ENCODE measurements around the gene KCNMA1. TPM values are rescaled to one million over a fixed set of nuclear protein-coding genes. Genes with fewer than 3 reads are reported as not detected.

KCNMA1 gene
- total and polyA plus RNA-seq, 5 donors, result 1.5 to 6.1 (median 3.3) TPM

- no peak overlapping the region for H3K27ac ChIP-seq (ENCODE audit: low read length)
- no peak overlapping the region for H3K4me3 ChIP-seq (ENCODE audit: low read length)
- intact Hi-C loops (cut with DNase I), result no loop called here
- H3K27me3 ChIP-seq (ENCODE audit: control insufficient read depth, insufficient read depth), result no peaks in the 10 kb centered on the region
- 76% methylated on average over 5 of the region's 5 CpGs for WGBS
- H3K9me3 ChIP-seq (ENCODE audit: control insufficient read depth, low read length), result no peaks in the 10 kb centered on the region
- no peaks in the 10 kb centered on the region for H3K4me1 ChIP-seq (ENCODE audit: control insufficient read depth, insufficient read depth, low read length)
- ATAC-seq (no peak), DNase-seq (no peak)
Observed at GRCh38 chr10:77630507-77630848, 7.1 kb downstream of the KCNMA1 start.

DNA sequence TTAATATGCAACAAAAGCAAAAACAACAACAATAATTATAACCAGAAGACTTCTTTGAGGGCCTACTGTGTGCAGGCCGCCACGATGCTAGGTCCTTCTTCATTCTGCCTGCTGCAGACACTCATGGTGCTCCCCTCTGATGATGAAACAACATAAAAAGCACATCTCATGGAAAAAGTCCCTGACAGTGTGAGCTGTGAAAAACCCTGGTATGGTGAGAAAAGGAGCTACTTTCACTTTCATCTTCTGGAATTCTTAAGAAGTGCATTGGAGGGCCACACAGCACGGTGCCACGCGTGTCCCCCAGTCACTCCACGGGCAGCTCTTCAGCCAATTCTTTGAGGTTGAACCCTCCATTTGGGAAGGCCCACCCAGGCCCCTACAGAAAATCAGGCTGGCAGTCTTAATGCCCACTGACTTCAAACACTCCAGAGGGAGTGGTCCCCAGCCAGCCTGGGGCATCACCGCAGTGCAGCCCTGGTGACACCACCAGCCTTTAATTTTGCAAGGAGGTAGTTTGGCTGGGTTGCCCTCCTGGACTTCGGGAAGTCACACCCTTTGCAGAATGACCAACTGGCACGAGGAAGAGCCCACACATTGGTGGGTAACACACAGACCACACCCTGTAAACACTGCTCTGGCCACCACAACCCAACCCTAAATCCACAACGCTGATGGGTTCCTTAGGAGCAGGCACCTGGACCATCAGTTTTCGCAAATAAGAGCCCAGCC lies 7.7 kb downstream of the KCNMA1 start:
- Histone ChIP-seq H3K9me3 (ENCODE audit: control insufficient read depth, low read length) (no peaks in the 10 kb centered on the region), H3K27ac (ENCODE audit: low read length) (no peak overlapping the region), H3K4me3 (ENCODE audit: low read length) (no peak overlapping the region), H3K4me1 (ENCODE audit: control insufficient read depth, insufficient read depth, low read length) (no peaks in the 10 kb centered on the region), H3K27me3 (ENCODE audit: control insufficient read depth, insufficient read depth) (no peaks in the 10 kb centered on the region)
- WGBS, result 84% methylated on average over 11 of the region's 11 CpGs
- no peak for DNase-seq
- ATAC-seq, result no peak
- intact Hi-C loops (cut with DNase I), result no loop called here

DNA sequence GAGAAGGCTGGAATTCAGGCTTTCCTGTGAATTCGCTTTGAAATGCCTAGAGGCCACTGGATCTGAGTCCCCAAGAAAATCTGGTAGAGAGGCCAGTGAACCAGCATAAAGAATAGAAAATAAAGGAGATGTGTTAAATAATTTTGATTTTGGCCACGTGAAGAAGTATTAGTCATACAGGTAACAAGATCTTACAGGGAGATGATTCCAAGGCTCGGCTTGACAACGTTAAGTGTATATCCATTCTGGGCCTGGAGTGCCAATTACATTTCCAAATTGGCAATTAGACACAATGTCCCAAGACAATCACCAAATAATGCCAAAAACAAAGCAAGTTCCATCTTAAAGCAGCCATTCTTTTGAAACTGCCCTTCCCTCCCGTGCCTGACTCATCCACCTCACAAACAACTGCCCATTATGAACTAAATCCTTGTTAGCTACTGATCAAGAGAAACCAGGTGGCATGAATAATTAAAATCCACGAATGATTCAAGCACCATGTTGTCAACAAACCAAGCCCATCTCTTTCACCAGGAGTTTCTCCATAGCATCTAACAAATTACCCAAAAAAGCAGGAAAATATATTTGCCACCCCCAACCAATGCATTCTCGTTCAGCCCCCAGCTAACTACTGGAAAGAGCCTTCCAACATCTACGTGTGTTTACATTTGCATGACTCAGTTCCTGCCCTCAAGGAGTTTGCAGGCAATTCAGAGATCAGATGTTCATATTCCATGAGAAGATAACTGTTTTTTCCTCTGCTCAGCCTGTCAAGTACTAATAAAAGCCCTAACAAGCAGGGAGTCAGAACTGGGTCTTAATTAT lies 8.5 kb downstream of the KCNMA1 start:
- ATAC-seq (no peak), DNase-seq (no peak)
- no peak overlapping the region for H3K27ac ChIP-seq (ENCODE audit: low read length)
- no peaks in the 10 kb centered on the region for H3K4me1 ChIP-seq (ENCODE audit: control insufficient read depth, insufficient read depth, low read length)
- 80% methylated on average over 8 of the region's 8 CpGs for WGBS
- H3K9me3 ChIP-seq (ENCODE audit: control insufficient read depth, low read length), result no peaks in the 10 kb centered on the region
- no peaks in the 10 kb centered on the region for H3K27me3 ChIP-seq (ENCODE audit: control insufficient read depth, insufficient read depth)
- intact Hi-C loops (cut with DNase I), result no loop called here
- H3K4me3 ChIP-seq (ENCODE audit: low read length), result no peak overlapping the region

DNA sequence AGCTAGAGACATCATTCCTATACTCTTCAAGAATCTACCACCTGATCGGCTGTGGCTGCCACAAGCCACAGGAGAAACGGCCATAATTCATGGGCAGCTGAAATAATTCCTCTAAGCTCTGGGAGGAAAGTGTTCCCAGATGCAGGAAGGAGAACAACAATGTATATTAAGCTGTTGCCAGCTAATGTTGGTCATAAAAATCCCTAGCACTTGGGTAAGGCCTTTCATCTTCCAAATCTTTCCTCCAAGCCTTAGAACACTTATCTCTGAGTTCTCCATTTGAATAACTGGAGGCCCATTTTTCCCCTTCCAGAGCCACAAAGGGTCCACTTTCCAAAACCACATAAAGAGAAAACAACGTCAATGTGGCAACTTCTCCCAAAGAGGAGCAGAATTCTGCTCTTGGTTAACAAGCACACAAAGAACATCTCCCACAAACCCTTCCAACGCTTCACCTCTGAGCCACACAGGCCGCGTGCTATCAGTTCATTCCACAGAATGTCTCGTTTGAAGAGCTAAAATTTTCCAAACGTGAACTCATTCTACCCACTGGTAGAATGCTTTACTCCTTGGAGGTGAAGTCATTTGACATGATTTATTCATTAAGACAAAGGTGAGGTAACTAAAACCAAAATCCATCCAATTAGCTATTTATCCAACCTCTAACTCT lies 11.2 kb downstream of the KCNMA1 start:
- no peak overlapping the region for H3K4me3 ChIP-seq (ENCODE audit: low read length)
- no peaks in the 10 kb centered on the region for H3K27me3 ChIP-seq (ENCODE audit: control insufficient read depth, insufficient read depth)
- WGBS, result 77% methylated on average over 8 of the region's 8 CpGs
- ATAC-seq (no peak), DNase-seq (no peak)
- H3K27ac ChIP-seq (ENCODE audit: low read length), result no peak overlapping the region
- H3K9me3 ChIP-seq (ENCODE audit: control insufficient read depth, low read length), result no peaks in the 10 kb centered on the region
- no peaks in the 10 kb centered on the region for H3K4me1 ChIP-seq (ENCODE audit: control insufficient read depth, insufficient read depth, low read length)
- intact Hi-C loops (cut with DNase I), result no loop called here

DNA sequence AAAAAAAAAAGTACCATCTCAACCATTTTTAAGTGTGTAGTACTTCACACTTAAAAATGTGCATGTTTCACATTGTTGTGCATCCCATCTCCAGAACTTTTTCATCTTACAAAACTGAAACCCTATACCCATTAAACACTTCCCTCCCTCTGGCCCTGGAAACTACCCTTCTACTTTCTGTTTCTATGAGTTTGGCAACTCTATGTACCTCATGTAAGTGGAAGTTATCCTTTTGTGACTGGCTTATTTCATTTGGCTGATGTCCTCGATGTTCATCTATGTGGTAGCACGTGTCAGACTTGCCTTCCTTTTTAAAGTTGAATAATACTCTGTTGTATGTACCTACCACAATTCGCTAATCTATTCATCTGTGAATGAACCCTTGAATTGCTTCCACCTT lies 12.2 kb downstream of the KCNMA1 start:
- no peaks in the 10 kb centered on the region for H3K27me3 ChIP-seq (ENCODE audit: control insufficient read depth, insufficient read depth)
- no peak overlapping the region for H3K27ac ChIP-seq (ENCODE audit: low read length)
- intact Hi-C loops (cut with DNase I), result no loop called here
- no peak for ATAC-seq
- no peak for DNase-seq
- no peaks in the 10 kb centered on the region for H3K4me1 ChIP-seq (ENCODE audit: control insufficient read depth, insufficient read depth, low read length)
- 73% methylated on average over 3 of the region's 3 CpGs for WGBS
- no peak overlapping the region for H3K4me3 ChIP-seq (ENCODE audit: low read length)
- H3K9me3 ChIP-seq (ENCODE audit: control insufficient read depth, low read length), result no peaks in the 10 kb centered on the region

DNA sequence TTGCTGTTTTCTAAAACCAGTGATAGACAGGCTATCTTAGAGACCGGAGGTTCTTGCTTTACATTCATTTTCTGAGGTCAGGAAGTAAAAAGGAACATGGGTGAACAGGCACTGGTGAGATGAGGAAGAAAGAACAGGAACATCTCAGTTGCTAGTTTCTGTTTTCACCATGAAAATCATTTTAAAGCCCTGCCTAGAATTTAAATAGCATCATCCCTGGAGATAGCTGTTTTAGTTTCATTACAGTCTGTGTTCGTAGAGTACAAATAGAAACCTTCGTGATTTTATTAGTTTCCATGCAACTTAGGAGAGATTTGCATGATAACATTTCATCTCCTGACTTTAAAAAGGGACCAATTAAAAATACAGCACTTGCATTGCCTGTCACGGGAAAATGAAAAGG lies 14.7 kb downstream of the KCNMA1 start:
- DNase-seq (no peak), ATAC-seq (no peak)
- Histone ChIP-seq H3K9me3 (ENCODE audit: control insufficient read depth, low read length) (no peaks in the 10 kb centered on the region), H3K4me3 (ENCODE audit: low read length) (no peak overlapping the region), H3K4me1 (ENCODE audit: control insufficient read depth, insufficient read depth, low read length) (no peaks in the 10 kb centered on the region), H3K27ac (ENCODE audit: low read length) (no peak overlapping the region), H3K27me3 (ENCODE audit: control insufficient read depth, insufficient read depth) (no peaks in the 10 kb centered on the region)
- 50% methylated on average over 4 of the region's 4 CpGs for WGBS
- intact Hi-C loops (cut with DNase I), result no loop called here

DNA sequence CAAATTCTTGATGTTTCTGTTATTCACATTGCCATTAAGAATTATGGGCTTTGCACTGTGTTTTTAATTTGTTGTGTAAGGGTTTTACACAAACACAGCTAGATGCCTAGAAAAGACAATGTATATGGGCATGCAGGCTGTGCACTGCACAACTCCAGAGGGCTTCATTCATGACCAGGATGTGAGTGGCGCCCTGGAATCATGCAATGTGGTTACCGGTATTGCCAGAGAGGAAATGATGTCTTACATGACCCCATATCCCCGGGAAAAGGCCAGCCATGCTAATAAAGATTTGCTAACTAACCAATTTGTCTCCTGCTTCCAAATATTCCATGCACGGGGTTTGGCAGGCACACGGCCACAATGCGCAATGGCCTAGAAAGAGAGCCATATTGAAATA lies 16.9 kb downstream of the KCNMA1 start:
- H3K4me1 ChIP-seq (ENCODE audit: control insufficient read depth, insufficient read depth, low read length), result no peaks in the 10 kb centered on the region

DNA sequence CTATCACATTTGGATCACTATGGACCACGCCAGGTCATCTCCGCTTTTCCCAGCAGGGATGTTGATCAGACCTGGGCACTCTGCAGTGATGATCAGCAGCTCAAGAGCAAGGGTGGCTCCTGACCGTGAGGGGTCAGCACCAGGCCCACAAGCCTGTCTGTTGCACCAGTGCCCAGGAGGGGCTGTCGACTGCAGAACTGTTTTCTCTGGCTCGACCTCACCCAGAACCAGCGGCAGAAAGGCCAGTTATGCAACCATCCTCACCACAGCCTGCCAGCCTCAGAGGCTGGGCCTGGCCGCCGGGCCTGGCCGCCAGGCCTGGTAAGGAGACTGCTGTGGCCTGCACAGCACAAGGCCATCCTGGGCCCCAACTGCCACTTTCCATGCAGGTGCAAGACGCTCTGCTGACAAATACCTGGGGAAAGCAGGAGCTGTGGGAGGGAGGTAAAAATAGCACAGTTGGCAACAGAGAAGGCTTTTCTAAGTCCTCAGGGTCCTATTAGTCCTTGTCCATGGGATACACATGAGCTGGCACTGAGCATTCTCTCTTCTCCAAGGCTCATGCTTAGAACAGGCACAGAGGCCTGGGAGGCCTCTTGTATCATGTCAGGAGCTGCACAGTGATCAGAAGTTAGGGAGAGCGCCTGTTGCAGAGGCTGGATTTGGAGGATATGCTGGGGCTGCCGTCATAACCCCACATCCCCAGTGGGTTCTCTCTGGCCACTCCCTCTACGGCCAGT lies 17.5 kb downstream of the KCNMA1 start:
- peak; percentile 35 to 58 for ATAC-seq

More for the DNA sequence above, 16.9 kb downstream of the KCNMA1 start:
- H3K27ac ChIP-seq (ENCODE audit: low read length), result no peak overlapping the region
- DNase-seq (no peak), ATAC-seq (no peak)
- no peaks in the 10 kb centered on the region for H3K9me3 ChIP-seq (ENCODE audit: control insufficient read depth, low read length)
- H3K4me3 ChIP-seq (ENCODE audit: low read length), result no peak overlapping the region
- intact Hi-C loops (cut with DNase I), result no loop called here
- 74% methylated on average over 6 of the region's 6 CpGs for WGBS
- no peaks in the 10 kb centered on the region for H3K27me3 ChIP-seq (ENCODE audit: control insufficient read depth, insufficient read depth)

GRCh38 chr10:77618117-77618516 lies 19.5 kb downstream of the KCNMA1 start:
- no peak for ATAC-seq
- H3K4me1 ChIP-seq (ENCODE audit: control insufficient read depth, insufficient read depth, low read length), result no peaks in the 10 kb centered on the region
- no peaks in the 10 kb centered on the region for H3K27me3 ChIP-seq (ENCODE audit: control insufficient read depth, insufficient read depth)
- no peak overlapping the region for H3K4me3 ChIP-seq (ENCODE audit: low read length)
- no peaks in the 10 kb centered on the region for H3K9me3 ChIP-seq (ENCODE audit: control insufficient read depth, low read length)
- DNase-seq, result no peak
- intact Hi-C loops (cut with DNase I), result no loop called here
- no peak overlapping the region for H3K27ac ChIP-seq (ENCODE audit: low read length)
- 68% methylated on average over 4 of the region's 4 CpGs for WGBS

More for the DNA sequence above, 17.5 kb downstream of the KCNMA1 start:
- no peaks in the 10 kb centered on the region for H3K27me3 ChIP-seq (ENCODE audit: control insufficient read depth, insufficient read depth)
- H3K27ac ChIP-seq (ENCODE audit: low read length), result no peak overlapping the region
- intact Hi-C loops (cut with DNase I), result no loop called here
- H3K9me3 ChIP-seq (ENCODE audit: control insufficient read depth, low read length), result no peaks in the 10 kb centered on the region
- no peaks in the 10 kb centered on the region for H3K4me1 ChIP-seq (ENCODE audit: control insufficient read depth, insufficient read depth, low read length)
- no peak for DNase-seq
- H3K4me3 ChIP-seq (ENCODE audit: low read length), result no peak overlapping the region
- WGBS, result 87% methylated on average over 13 of the region's 13 CpGs

DNA sequence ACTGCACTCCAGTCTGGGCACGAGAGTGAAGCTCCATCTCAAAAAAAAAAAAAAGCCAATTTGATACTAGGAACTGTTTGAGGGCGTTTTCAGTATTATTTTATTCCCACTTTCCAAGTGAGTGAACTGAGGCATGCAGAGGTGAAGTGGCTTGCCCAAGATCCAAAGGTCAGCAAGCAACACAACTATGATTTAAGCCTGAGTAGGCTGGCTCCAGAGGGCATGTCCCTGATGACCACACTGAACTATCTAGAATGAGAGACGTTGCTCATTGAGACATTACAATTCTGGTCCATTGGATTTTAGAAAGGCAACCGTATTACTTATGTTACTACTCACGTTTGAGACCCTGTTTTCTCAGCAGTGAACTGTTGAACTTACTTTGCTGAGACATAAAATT lies 20.8 kb downstream of the KCNMA1 start:
- no peaks in the 10 kb centered on the region for H3K27me3 ChIP-seq (ENCODE audit: control insufficient read depth, insufficient read depth)
- ATAC-seq (no peak), DNase-seq (no peak)
- no peak overlapping the region for H3K4me3 ChIP-seq (ENCODE audit: low read length)
- intact Hi-C loops (cut with DNase I), result no loop called here
- 84% methylated on average over 5 of the region's 5 CpGs for WGBS
- H3K4me1 ChIP-seq (ENCODE audit: control insufficient read depth, insufficient read depth, low read length), result no peaks in the 10 kb centered on the region
- H3K9me3 ChIP-seq (ENCODE audit: control insufficient read depth, low read length), result no peaks in the 10 kb centered on the region
- H3K27ac ChIP-seq (ENCODE audit: low read length), result no peak overlapping the region

Data from right cardiac atrium (tissue), 5 donors.